ENCODE results near the gene LRP8. TPM values are rescaled to one million over a fixed set of nuclear protein-coding genes. Genes with fewer than 3 reads are reported as not detected.
A peak's percentile ranks its signal among the peaks of the same experiment; 100 is the strongest.

Gene LRP8
- total and polyA plus RNA-seq, 2 of the 13 experiments (the other 11 are each of a cell fraction or from before 2014, with no cell fraction given): 17.3 to 17.4 TPM

DNA sequence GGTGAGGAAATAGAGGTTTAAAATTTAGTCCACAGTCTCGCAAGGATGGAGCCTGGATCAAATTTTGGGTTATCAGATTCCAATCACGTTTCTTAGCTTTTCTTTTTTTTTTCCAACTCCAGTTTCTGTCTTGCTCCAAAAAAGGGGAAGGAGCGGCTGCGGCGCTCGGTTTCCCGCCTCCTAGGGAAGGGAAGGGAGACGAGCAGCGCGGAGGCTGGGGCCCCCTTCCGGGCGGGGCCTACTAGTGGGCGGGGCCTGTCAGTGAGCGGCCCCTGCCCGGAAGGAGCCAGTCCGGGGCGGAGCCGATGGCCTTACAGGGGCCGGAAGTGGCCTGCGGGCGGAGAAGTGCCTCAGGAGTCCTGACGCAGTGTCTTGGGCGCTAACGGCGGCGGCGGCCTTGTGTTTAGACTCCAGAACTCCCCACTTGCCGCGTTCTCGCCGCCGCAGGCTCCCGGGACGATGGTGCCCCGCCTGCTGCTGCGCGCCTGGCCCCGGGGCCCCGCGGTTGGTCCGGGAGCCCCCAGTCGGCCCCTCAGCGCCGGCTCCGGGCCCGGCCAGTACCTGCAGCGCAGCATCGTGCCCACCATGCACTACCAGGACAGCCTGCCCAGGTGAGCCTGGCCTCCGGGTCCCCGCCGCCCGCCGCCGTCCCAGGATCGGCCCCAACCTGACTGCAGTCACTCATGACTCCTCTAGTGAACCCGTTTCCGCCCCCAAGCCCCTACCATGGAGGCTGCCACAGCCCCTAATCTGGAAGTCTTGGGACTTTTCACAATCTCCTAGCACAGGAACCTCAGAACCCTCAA is 131.2 kb downstream of the LRP8 start, which contains the start of gene CPT2 (continued):
- TF ChIP-seq GABPA (IDR thresholded peaks at IDR 0.05; ENCODE audit: low read depth, low read length) (peak; percentile 81), GABPA (CRISPR knock-in tag; IDR thresholded peaks at IDR 0.05; ENCODE audit: low read depth) (peak; percentile 92), RNF219 (CRISPR knock-in tag; IDR thresholded peaks at IDR 0.05) (no peak), ZNF879 (CRISPR knock-in tag; IDR thresholded peaks at IDR 0.05) (no peak), ZNF615 (CRISPR knock-in tag; IDR thresholded peaks at IDR 0.05; ENCODE audit: borderline replicate concordance) (no peak), TRIM24 (CRISPR knock-in tag; IDR thresholded peaks at IDR 0.05) (no peak), POLR2AphosphoS5 (IDR thresholded peaks at IDR 0.05; ENCODE audit: low read depth, low read length) (peak; percentile 88), CREM (IDR thresholded peaks at IDR 0.05) (no peak; the same call in none of the 2 replicates), CREM (CRISPR knock-in tag; IDR thresholded peaks at IDR 0.05) (no peak), ZFP36 (IDR thresholded peaks at IDR 0.05; ENCODE audit: borderline replicate concordance, low read depth, low read length, partially characterized antibody) (no peak), TCF7L2 (IDR thresholded peaks at IDR 0.05; ENCODE audit: low read depth, low read length) (no peak), EEA1 (CRISPR knock-in tag; IDR thresholded peaks at IDR 0.05; ENCODE audit: borderline replicate concordance) (no peak), RFX1 (IDR thresholded peaks at IDR 0.05) (no peak), MXD1 (CRISPR knock-in tag; IDR thresholded peaks at IDR 0.05) (no peak), NFE2L1 (CRISPR knock-in tag; IDR thresholded peaks at IDR 0.05; ENCODE audit: borderline replicate concordance) (no peak), ZNF709 (CRISPR knock-in tag; IDR thresholded peaks at IDR 0.05) (peak; percentile 29; the same call in 1 of the 2 replicates), ZNF816 (CRISPR knock-in tag; IDR thresholded peaks at IDR 0.05; ENCODE audit: borderline replicate concordance) (no peak)
- TF ChIP-seq, protein P1, sequence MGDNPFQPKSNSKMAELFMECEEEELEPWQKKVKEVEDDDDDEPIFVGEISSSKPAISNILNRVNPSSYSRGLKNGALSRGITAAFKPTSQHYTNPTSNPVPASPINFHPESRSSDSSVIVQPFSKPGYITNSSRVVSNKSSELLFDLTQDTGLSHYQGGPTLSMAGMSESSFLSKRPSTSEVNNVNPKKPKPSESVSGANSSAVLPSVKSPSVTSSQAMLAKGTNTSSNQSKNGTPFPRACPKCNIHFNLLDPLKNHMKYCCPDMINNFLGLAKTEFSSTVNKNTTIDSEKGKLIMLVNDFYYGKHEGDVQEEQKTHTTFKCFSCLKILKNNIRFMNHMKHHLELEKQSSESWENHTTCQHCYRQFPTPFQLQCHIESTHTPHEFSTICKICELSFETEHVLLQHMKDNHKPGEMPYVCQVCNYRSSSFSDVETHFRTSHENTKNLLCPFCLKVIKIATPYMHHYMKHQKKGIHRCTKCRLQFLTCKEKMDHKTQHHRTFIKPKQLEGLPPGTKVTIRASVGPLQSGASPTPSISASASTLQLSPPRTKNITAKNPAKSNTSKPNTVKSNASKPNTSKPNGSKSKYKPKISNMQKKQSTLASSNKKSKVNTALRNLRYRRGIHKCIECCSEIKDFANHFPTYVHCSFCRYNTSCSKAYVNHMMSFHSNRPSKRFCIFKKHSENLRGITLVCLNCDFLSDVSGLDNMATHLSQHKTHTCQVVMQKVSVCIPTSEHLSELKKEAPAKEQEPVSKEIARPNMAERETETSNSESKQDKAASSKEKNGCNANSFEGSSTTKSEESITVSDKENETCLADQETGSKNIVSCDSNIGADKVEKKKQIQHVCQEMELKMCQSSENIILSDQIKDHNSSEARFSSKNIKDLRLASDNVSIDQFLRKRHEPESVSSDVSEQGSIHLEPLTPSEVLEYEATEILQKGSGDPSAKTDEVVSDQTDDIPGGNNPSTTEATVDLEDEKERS (CRISPR knock-in tag; IDR thresholded peaks at IDR 0.05): no peak
- TF ChIP-seq, protein P2, sequence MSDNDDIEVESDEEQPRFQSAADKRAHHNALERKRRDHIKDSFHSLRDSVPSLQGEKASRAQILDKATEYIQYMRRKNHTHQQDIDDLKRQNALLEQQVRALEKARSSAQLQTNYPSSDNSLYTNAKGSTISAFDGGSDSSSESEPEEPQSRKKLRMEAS (IDR thresholded peaks at IDR 0.05): peak; percentile 48; the same call in 1 of the 2 replicates
- TF ChIP-seq, protein P3, sequence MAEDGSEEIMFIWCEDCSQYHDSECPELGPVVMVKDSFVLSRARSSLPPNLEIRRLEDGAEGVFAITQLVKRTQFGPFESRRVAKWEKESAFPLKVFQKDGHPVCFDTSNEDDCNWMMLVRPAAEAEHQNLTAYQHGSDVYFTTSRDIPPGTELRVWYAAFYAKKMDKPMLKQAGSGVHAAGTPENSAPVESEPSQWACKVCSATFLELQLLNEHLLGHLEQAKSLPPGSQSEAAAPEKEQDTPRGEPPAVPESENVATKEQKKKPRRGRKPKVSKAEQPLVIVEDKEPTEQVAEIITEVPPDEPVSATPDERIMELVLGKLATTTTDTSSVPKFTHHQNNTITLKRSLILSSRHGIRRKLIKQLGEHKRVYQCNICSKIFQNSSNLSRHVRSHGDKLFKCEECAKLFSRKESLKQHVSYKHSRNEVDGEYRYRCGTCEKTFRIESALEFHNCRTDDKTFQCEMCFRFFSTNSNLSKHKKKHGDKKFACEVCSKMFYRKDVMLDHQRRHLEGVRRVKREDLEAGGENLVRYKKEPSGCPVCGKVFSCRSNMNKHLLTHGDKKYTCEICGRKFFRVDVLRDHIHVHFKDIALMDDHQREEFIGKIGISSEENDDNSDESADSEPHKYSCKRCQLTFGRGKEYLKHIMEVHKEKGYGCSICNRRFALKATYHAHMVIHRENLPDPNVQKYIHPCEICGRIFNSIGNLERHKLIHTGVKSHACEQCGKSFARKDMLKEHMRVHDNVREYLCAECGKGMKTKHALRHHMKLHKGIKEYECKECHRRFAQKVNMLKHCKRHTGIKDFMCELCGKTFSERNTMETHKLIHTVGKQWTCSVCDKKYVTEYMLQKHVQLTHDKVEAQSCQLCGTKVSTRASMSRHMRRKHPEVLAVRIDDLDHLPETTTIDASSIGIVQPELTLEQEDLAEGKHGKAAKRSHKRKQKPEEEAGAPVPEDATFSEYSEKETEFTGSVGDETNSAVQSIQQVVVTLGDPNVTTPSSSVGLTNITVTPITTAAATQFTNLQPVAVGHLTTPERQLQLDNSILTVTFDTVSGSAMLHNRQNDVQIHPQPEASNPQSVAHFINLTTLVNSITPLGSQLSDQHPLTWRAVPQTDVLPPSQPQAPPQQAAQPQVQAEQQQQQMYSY (CRISPR knock-in tag; IDR thresholded peaks at IDR 0.05): no peak
